Smooth muscle cell of the pulmonary artery (primary cell): Measurements from ENCODE around the gene RAB23. TPM values are rescaled to one million over a fixed set of nuclear protein-coding genes. Genes with fewer than 3 reads are reported as not detected.

Experiments
- total RNA-seq: library from RNA; depleted of rRNA; stranded (reverse); fragments of >200 nt; gene quantifications from 2 replicates; pipeline ENCODE4 v1.2.3, GENCODE V29; 2014

Gene RAB23
- 46.0 and 54.3 TPM in 2 replicates for total RNA-seq

DNA sequence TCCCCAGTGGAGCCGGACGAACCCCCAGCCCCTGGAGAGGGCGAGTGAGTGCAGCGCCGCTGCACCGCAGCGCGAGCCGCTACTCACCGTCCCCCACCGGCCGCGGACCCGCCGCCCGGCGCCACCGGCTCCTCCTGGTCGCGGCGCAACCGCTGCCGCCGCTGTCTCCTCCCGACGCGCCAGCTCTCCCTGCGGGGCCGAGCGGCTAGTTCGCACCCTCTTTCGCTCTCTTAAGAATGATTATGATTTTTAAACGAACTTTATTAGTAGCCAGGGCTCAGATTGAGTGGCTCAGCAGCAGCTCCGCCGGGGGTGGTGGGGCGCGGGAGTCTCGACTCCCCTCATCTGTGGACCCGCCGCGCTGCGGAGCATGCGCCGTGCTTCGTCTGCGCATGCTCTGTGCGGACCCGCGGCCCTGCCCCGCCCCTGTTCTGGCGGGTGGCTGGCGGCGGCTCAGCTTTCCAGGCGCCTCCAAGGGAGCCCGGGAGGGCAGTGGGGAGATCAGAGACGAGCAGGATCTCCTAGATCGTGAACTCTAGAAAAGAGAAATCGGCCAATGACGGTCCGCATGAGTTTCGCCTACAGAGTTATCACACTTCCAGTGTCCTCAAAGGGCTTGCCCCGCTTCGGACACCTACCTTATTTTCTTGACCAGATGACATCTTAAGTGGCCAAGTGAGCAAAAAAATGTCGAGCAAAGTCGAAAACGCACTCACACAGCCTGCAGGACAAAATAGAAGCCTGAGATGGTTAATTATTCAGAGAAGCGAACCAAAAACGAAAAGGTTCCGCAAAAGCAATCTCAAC, at the start of gene RAB23:
RAB23 (minus strand) TSS at position 372 of the 807 bp plus-strand sequence. CDS start 11,927 bp downstream, outside the sequence.

GRCh38 chr6:57172136-57173055, 49.7 kb downstream of the RAB23 start, which contains the start of gene BAG2:
Gene BAG2, plus strand, starts transcription at chr6:57172326. Its CDS starts 372 bp downstream, at chr6:57172698.

Other genes with a start within 250 kb of the RAB23 start
- 12.2 and 15.2 TPM in 2 replicates for gene KIAA1586, start 175.6 kb downstream of the RAB23 start, total RNA-seq
- 61.3 and 67.4 TPM in 2 replicates for gene ZNF451, start 132.1 kb downstream of the RAB23 start, total RNA-seq
- gene BAG2, start 50.0 kb downstream of the RAB23 start, total RNA-seq, result 16.5 and 16.6 TPM in 2 replicates
- gene PRIM2, start 95.3 kb upstream of the RAB23 start, total RNA-seq, result 17.3 and 21.1 TPM in 2 replicates